GM19239 (cell line): ENCODE data around the gene S1PR4.

ENCODE experiments used
- DNase-seq: peaks from one replicate; pipeline ENCODE4 v3.0.0; 2011; ENCODE audit warnings: low spot score; ENCODE audit not compliant: insufficient read length
- FAIRE-seq: peaks from 2 replicates; lab custom pipeline; 2011; peaks lifted over from hg19 to GRCh38; lab: Jason Lieb, UNC

S1PR4 gene, protein sequence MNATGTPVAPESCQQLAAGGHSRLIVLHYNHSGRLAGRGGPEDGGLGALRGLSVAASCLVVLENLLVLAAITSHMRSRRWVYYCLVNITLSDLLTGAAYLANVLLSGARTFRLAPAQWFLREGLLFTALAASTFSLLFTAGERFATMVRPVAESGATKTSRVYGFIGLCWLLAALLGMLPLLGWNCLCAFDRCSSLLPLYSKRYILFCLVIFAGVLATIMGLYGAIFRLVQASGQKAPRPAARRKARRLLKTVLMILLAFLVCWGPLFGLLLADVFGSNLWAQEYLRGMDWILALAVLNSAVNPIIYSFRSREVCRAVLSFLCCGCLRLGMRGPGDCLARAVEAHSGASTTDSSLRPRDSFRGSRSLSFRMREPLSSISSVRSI

DNA sequence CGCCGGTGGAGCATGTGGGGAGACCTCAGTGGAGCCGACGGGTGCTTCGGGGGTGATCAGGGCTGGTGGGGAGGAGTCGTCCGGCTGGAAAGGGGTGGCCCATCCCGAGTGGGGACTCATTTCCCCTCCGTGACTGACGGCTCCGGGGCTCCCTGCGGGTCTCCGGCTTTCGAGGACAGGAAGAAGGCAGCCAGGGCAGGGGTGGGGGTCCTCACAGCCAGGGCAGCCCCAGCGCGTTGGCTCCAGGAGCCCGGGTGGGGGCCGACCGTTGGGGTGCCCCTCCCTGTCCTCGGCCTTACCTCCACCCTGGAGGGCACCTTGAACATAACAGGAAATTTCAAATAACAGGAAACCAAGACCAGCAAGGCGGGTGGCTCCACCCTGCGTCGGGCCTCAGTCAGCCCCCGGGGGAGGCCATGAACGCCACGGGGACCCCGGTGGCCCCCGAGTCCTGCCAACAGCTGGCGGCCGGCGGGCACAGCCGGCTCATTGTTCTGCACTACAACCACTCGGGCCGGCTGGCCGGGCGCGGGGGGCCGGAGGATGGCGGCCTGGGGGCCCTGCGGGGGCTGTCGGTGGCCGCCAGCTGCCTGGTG, at the start of gene S1PR4:
Gene S1PR4 (plus strand): TSS at position 393 of the 596 bp plus-strand sequence. CDS start 24 bp downstream, at position 417.
- peak; percentile 84 for DNase-seq

DNA sequence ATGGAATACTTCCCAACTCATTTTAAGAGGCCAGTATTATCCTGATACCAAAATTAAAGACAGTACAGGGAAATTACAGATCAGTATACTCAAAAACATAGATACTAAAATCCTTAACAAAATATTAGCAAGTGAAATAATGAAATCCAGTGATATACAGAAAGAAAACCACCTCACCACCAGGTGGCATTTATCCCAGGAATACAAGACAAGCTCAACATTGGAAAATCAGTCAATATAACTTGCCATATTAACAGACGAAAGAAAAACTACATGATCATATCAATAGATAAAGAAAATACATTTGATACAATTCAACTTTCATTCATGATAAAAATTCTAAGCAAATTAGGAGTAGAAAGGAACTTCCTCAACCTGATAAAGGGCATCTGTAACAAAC, 49.5 kb upstream of the S1PR4 start:
- FAIRE-seq (no peak), DNase-seq (no peak)

More for the DNA sequence above, at the start of gene S1PR4:
- FAIRE-seq: peak; percentile 89

DNA sequence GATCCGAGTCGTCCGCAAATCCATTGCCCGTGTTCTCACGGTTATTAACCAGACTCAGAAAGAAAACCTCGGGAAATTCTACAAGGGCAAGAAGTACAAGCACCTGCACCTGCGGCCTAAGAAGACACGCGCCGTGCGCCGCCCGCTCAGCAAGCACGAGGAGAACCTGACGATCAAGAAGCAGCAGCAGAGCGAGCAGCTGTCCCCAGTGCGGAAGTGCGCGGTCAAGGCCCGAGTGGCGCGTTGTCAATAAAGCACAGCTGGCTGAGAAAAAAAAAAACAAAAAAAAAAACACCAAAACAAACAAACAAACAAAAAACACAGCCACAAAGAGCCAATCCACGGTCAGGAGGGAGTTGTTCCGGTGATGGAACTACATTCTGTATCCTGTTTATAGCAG, 47.4 kb upstream of the S1PR4 start:
- DNase-seq (no peak), FAIRE-seq (no peak)

DNA sequence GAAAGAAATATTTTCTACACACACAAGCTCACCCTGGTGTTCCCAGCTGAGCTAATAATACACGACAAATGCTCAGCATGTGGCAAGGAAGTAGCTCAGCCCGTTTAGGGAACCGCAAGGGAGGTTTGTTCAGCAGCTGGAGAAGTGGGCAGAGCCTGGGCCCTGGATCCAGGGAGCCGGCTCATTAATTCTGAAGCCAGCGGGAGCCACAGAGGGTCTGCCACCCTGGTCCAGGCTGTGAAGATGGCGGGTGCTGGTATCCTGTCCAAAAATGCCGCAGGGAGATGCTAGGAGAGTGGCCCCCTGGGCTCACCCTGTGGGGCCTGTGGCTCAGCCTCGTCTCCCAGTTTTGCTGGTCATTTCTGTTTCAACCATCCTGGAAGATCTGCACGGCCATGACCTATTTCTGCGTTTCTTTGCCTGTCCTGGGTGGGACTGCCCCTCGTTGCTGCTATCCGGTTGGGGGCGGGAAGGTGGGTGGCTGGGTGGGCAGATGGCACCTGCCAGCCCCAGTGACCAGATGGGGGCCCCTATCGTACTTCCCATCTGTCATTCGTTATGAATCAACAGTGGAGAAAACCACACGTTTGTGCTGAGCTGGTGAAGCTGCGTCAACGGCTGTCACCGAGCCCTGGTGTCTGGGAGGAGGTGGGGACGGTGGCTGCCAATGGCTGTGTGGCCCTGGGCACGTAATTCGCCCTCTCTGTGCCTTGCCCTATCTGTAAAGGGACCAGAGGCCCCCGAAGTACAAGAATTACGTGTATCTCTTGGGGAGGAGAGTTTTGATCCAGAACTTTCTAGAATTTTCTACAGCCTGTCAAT, 45.4 kb upstream of the S1PR4 start:
- no peak for DNase-seq
- peak; percentile 97 for FAIRE-seq

DNA sequence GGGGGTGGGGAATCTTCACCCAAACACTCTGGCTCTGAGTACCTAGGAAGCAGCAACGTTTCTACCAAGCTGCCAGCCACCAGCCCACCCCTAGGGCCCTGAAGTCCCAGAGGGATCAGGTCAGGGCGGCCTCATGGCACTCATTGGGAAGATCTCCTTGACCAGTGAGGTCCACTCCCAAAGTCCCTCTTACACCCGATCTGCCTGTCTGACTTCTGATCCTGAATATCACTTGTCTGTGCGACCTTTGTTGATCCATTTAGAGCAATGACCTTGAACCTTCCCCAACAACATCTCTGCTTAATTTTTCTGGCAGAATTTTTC, 44.8 kb upstream of the S1PR4 start:
- no peak for FAIRE-seq
- no peak for DNase-seq

DNA sequence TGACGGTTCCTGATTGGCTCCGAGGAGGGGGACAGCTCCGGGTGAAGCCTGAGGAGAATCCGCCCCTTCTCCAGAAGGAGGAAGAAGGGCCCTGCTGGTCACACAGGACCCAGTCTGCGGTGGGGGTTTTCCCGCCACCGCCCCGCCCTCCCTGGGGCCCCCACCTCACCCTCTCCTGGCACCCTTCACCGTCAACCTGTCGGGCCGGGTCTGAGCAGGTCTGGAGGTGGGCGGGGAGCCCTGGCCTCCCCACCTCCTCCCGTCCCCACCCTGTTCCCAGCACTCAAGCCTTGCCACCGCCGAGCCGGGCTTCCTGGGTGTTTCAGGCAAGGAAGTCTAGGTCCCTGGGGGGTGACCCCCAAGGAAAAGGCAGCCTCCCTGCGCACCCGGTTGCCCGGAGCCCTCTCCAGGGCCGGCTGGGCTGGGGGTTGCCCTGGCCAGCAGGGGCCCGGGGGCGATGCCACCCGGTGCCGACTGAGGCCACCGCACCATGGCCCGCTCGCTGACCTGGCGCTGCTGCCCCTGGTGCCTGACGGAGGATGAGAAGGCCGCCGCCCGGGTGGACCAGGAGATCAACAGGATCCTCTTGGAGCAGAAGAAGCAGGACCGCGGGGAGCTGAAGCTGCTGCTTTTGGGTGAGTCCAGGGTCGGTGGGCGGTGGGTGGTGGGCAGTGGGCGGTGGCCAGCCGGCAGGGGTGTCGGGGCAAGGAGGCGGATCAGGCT, 42.4 kb upstream of the S1PR4 start, which contains the start of gene GNA15:
Gene GNA15 (plus strand): TSS at position 73 of the 723 bp plus-strand sequence. CDS start 418 bp downstream, at position 491.
- DNase-seq (no peak), FAIRE-seq (peak; percentile 37)

DNA sequence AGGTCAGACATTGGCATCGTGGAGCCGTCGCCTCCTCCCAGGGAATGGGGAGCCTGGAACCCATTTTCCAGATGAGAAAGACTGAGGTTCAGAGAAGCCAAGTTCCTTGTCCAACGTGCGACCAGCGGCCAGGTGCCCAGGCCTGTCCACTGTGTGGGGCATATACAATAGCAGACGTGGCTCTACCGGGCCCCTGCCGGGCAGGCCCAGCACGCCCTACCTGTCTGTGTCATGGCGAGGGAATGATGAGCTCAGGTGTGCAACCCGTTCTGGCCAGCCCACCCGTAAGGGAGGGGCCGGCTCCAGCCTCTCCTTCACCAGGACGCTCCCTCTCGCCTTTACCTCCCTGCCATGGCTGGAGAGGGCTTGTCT, 41.9 kb upstream of the S1PR4 start:
- FAIRE-seq: no peak
- no peak for DNase-seq

DNA sequence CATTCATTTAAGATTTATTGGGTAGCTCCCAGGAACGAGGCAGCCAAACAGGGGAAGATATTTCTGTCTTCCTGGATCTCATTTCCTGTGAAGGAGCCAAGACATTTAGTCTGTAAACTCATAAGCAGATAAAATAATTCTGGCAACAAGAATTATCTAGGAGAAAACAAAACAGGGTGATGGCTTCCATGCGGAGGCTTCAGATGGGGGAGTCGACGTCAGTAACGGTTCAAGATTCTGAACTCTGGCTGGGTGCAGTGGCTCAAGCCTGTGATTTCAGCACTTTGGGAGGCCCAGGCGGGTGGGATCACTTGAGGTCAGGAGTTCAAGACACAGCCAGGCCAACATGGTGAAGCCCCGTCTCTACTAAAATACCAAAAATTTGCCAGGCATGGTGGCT, 41.5 kb upstream of the S1PR4 start:
- DNase-seq: no peak
- FAIRE-seq: peak; percentile 11

DNA sequence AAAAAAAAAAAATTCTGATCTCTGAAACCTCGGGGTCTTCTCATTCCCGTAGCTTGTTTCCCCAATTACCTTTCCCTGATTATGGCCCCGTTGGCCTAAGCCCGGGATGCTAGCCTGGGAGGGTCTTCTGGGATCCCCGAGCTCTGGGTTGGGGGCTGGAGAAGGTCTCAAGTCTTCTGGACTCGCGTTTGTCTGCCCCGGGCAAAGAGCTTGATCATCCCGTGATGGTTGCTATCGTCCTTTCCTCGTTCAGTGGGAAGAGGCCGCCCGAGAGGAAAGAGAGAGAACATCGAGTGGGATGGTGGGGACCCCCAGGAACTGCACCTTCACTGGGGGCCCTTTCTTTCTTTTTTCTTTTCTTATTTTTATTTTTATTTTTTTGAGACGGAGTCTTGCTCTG, 40.3 kb upstream of the S1PR4 start:
- FAIRE-seq: no peak
- DNase-seq: no peak

DNA sequence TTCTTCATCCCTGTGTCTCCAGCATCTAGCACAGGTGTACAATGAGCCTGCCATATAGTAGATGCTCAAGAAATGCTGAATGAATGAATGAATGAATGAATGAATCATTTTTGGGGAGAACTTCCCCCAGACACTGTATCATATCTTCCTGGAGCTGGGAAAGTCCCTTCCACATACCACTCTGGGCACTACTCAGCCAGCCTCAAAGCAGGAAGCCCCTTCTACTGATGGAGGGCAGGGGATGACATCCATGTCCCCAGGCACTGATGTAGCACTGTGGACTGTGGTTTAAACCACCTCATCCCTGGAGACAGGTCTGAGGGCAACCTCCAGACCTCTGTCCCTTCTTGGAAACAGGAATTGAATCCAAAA, 37.9 kb upstream of the S1PR4 start:
- FAIRE-seq (no peak), DNase-seq (no peak)

DNA sequence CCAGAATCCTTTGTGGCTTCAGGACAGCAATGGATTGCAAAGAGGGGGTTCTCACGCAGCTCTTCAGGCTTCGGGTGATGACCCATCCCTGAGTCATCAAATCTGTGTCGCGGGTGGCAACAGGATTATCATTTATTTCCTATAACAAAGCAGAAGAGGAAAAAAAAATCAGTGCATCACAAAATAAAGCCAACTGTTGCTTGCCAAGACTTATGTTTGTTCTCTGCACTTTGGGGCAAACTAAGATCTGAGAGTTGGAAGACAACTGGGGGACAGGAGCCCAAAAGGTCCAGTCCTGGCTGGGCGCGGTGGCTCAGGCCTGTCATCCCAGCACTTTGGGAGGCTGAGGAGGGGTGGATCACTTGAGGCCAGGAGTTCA, 36.3 kb upstream of the S1PR4 start:
- FAIRE-seq: peak; percentile 48
- DNase-seq: no peak

DNA sequence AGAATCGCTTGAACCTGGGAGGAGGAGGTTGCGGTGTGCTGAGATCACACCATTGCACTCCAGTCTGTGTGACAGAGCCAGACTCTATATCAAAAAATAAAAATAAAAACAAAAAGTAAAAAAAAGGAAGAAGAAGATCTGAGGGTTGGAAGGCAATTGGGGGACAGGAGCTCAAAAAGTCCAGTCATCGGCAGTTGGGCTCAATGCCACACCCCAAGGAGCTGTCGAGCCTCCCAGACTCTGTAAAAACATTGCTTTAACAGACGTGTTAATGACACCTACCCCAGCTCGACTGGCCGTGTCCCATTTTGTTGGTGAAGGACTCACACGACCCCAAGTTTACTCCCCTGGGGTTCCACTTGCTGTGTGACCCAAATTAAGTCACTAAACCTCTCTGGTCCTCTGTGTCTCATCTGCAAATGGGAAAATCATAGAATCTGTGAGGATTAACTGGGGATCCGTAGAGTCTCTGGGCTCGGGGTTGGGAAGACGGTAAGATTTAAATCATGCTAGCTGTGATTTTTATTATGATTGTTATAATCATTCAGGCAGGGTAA, 35.7 kb upstream of the S1PR4 start:
- no peak for DNase-seq
- no peak for FAIRE-seq

DNA sequence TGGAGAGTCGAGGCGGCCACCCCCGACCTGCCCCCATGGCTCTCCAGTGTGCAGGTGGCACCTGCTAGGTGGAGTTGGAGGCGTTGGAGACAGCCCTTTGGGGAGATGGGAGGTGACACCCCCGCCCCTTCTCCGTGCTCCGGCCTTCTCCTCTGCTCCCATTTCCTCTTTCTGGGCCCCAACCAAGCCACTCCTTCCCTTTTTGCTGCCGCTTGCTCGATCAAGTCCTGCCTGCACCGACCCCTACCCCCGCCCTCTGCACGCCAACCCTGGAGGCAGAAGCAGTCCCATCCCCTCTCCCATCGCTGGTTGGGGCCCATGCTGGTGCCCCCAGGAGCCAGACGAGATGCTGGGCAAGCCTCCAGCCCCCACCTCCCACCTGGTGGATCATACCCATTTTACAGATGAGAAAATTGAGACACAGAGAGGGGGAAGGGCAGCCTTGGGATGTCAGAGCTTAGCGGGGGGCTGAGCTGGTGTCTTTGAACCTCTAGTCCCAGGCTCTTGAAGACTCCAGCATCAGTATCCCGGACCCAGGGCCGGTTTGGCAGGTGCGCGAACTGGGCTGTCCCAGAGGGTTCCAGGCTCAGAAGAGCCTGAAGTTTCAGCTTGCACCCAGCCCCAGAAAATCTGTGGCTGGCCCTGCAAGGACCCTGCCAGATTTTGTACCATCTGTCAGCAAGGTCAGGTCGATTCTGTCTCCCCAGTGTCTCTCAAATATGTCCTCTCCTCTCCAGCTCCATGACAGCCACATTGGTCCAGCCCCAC, 32.5 kb upstream of the S1PR4 start:
- DNase-seq (no peak), FAIRE-seq (no peak)

DNA sequence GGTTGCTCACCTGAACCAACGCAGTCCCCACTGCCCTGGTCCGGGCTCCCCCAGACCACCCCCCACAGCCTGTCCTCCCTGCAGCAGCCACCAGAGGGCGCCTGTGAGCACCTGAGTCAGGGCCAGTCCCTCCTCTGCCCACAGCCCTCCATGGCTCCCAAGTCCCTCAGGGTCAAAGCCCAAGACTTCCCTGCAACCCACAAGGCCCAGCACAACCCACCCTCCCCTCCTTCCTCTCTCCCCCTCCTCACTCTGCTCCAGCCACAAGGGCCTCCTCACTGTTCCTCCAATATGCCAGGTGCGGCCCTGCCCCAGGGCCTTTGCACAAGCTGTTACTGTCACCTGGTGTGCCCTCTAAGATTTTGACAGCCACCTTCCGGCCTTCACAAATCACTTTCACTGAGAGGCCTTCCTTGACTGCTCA, 31.9 kb upstream of the S1PR4 start:
- FAIRE-seq (peak; percentile 64), DNase-seq (no peak)

DNA sequence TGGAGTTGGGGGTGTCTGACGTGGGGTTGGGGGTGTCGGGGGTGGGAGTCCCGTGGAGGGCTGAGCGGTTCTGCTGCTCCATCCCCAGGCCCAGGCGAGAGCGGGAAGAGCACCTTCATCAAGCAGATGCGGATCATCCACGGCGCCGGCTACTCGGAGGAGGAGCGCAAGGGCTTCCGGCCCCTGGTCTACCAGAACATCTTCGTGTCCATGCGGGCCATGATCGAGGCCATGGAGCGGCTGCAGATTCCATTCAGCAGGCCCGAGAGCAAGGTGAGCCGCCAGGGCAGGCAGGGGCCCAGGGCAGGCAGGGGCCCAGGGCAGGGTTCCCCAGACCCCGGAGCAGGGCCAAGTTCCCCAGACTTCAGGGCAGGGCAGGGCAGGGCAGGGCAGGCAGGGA, 30.1 kb upstream of the S1PR4 start:
- FAIRE-seq: no peak
- no peak for DNase-seq

DNA sequence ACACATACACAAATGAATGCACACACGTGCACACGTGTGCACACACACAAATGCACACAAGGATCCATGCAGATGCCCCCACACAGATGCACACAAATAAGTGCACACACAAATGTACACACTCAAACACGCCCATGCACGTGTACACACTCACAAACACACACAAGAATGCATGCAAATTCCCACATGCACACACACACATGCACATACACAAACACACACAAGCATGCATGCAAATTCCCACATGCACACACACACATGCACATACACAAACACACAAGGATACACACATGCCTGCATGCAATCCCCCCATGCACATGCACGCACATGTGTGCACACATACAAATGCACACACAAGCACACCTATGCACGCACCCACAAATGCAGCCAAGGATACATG, 29.5 kb upstream of the S1PR4 start:
- no peak for FAIRE-seq
- no peak for DNase-seq

DNA sequence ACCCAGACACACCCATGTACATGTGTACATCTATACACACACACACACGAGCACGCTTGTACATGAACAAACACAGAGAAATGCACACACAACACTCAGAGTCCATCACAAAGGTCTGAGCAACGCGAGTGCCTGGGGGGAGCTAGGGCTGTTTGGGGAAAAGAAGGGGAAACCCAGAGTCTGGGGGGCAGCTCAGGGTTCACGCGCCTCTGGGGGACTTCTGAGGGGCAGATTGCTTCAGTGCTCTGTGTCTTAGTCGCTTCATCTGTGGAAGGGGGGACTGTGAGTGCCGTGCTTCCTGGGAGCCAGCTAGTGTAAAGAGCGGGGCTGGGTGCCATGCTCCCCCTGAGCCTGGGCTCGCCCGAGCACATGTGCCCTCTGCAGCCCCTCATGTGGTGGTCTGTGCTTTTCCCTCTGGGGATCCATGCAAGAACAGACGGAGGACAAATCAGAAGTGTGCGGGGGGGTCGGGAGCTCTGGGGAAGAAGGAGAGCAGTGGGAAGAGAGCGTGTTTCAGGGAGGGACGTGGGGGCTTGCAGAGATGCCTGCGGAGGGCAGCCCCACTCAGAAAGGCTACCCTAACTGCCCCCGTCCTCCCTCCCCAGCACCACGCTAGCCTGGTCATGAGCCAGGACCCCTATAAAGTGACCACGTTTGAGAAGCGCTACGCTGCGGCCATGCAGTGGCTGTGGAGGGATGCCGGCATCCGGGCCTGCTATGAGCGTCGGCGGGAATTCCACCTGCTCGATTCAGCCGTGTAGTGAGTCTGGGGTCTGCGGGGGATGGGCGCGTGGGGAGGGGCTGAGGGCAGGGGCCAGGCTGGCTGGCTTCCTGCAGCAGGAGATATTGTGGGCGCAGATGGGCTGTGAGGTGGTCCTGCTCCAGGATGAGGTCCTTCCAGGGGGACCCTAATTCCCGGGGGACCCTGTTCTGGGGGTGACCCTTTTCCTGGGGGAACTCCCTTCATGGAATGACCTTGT, 28.8 kb upstream of the S1PR4 start:
- FAIRE-seq: no peak
- no peak for DNase-seq

DNA sequence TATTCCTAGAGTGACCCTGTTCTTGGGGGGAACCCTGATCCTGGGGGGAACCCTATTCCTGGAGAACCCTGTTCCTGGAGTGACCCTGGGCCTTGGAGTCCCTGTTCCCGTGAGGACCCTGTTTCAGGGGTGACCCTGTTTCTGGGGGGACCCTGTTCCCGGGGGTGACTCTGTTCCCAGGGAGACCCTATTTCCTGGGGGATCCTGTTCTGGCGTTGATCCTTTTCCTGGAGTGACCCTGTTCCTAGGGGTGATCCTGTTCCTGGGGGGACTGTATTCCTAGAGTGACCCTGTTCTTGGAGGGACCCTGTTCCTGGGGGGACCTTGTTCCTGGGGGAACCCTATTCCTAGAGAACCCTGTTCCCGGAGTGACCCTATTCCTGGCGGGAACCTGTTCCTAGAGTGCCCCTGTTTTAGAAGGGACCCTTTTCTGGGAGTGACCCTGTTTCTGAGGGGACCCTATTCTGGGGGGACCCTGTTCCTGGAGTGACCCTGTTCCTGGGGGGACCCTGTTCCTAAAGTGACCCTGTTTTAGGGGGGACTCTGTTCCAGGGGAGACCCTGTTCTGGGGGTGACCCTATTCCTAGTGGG, 27.7 kb upstream of the S1PR4 start:
- FAIRE-seq: no peak
- no peak for DNase-seq
